Lung (tissue), 12 donors: ENCODE results near the gene ABCA7. TPM values are rescaled to one million over a fixed set of nuclear protein-coding genes. Genes with fewer than 3 reads are reported as not detected.

Experiments
- ATAC-seq: fragments of 200-7000 bp; cut with Tn5 transposase; one replicate; pipeline ENCODE4 v1.9.1; 2020; ENCODE audit warnings: moderate number of reproducible peaks; ENCODE audit not compliant: insufficient read depth, low FRiP score
- DNase-seq, 3 donors: peaks; one replicate each; pipeline ENCODE4 v3.0.0-alpha.2; 2013 to 2017
- H3K27ac ChIP-seq, 2 donors: one replicate each; pipeline ENCODE4 v1.5.1; 2013; ENCODE audit warnings: mild to moderate bottlenecking in 2 of 2, moderate library complexity in 2 of 2, control low read depth in 1 of 2, inconsistent platforms in 1 of 2, low read depth in 1 of 2, low read length in 1 of 2
- H3K27me3 ChIP-seq, 3 donors: one replicate each; pipeline ENCODE4 v1.5.1; 2013; ENCODE audit warnings: low read length in 2 of 3; ENCODE audit not compliant: control insufficient read depth in 3 of 3, insufficient read depth in 3 of 3
- H3K36me3 ChIP-seq, 4 donors: one replicate each; pipeline ENCODE4 v1.5.1; 2013; ENCODE audit warnings: low read length in 4 of 4, mild to moderate bottlenecking in 1 of 4, moderate library complexity in 1 of 4; ENCODE audit not compliant: control insufficient read depth in 4 of 4, insufficient read depth in 4 of 4
- H3K4me1 ChIP-seq, 5 donors: one replicate each; pipeline ENCODE4 v1.5.1; 2013; ENCODE audit warnings: low read length in 5 of 5, mild to moderate bottlenecking in 2 of 5, moderate library complexity in 1 of 5; ENCODE audit not compliant: control insufficient read depth in 5 of 5, insufficient read depth in 5 of 5
- H3K4me3 ChIP-seq: one replicate; pipeline ENCODE4 v1.5.1; 2013; ENCODE audit warnings: mild to moderate bottlenecking, control low read depth, moderate library complexity
- H3K9ac ChIP-seq, 2 donors: one replicate each; pipeline ENCODE4 v1.5.1; 2013; ENCODE audit warnings: low read length in 2 of 2, control low read depth in 1 of 2; ENCODE audit not compliant: insufficient read depth in 1 of 2
- H3K9me3 ChIP-seq, 4 donors: one replicate each; pipeline ENCODE4 v1.5.1; 2013; ENCODE audit warnings: low read length in 3 of 4, mild to moderate bottlenecking in 1 of 4, moderate library complexity in 1 of 4; ENCODE audit not compliant: control insufficient read depth in 4 of 4, insufficient read depth in 3 of 4
- WGBS, 2 donors: extraction: QIAGEN DNeasy Blood & Tissue Kit; methylation state at CpG; one replicate each; pipeline ENCODE4 v1.1.7; 2013; 5-methylcytosine and 5-hydroxymethylcytosine counted together
- polyA plus RNA-seq, 2 donors: library from polyadenylated mRNA; stranded (reverse); fragments of 200-250 nt; gene quantifications; one replicate each; pipeline ENCODE4 v1.2.1, GENCODE V29; 2013
- total RNA-seq, 2 donors: library from RNA; depleted of rRNA in 1 of 2; stranded (reverse); fragments of >200 nt in 1 of 2; gene quantifications; one replicate each; pipeline ENCODE4 v1.2.1, GENCODE V29; 2014 to 2021
- TF ChIP-seq, protein P1 (sequence below): IDR thresholded peaks from 2 replicates; pipeline ENCODE4 v1.5.1; 2012; ENCODE audit warnings: mild to moderate bottlenecking; ENCODE audit errors: control extremely low read depth, extremely low read depth
- donor health status: control.
- donor health status: control.
- donor health status: Bipolar disorder and iron deficiency.
- donor health status: healthy.
- donor health status: DM: yes; HTN: yes; CAD: no.

ABCA7 gene
- total and polyA plus RNA-seq, 4 donors, result 20.1 to 54.4 (median 41.7) TPM

GRCh38 chr19:1086613-1087012, 46.7 kb downstream of the ABCA7 start:
- H3K36me3 ChIP-seq, result peaks cover 0 to 80% (median 2%) of the 10 kb centered on the region in 4 donors

DNA sequence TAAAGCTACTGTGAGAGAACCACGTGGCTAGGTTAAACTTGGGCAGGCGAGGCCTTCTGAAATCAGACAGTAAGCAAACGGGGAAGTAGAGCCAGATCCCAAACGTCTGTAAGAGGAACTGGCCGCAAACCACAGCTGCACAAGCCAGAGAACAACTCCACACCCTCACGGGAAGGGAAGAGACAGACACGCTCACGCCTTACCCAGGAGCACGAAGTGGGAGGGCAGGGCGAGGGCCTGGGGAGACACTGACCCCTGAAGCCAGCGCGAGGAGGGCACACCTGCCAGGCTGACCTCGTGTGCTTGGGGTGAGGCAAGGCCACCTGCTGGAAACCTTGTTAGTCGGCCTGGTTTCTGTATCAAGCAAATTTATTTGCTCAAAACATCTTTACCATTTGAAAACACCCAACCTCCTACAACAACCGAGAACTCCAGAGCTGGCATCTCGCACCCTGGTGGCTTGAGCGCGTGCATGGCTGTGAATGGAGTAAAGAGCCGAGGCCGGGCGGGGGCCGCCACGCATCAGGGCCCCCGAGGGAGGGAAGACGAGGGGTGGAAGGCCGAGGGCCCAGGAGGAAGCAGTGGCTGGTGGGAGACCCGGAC, 48.0 kb downstream of the ABCA7 start:
- peak overlapping the region in 1 of 2 donors; percentile 67 for H3K27ac ChIP-seq
- H3K9ac ChIP-seq, result no peak overlapping the region
- no peaks in the 10 kb centered on the region for H3K27me3 ChIP-seq
- WGBS, 2 donors, result 35 to 52% methylated on average over 27 of the region's 27 CpGs
- H3K4me1 ChIP-seq, result peaks cover 0 to 1% (median 0%) of the 10 kb centered on the region in 5 donors
- TF ChIP-seq, protein P1, sequence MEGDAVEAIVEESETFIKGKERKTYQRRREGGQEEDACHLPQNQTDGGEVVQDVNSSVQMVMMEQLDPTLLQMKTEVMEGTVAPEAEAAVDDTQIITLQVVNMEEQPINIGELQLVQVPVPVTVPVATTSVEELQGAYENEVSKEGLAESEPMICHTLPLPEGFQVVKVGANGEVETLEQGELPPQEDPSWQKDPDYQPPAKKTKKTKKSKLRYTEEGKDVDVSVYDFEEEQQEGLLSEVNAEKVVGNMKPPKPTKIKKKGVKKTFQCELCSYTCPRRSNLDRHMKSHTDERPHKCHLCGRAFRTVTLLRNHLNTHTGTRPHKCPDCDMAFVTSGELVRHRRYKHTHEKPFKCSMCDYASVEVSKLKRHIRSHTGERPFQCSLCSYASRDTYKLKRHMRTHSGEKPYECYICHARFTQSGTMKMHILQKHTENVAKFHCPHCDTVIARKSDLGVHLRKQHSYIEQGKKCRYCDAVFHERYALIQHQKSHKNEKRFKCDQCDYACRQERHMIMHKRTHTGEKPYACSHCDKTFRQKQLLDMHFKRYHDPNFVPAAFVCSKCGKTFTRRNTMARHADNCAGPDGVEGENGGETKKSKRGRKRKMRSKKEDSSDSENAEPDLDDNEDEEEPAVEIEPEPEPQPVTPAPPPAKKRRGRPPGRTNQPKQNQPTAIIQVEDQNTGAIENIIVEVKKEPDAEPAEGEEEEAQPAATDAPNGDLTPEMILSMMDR, result no peak
- H3K9me3 ChIP-seq, result no peaks in the 10 kb centered on the region
- DNase-seq, result no peak
- ATAC-seq, result peak; percentile 33
- H3K4me3 ChIP-seq, result no peak overlapping the region
- peaks cover 0 to 81% (median 5%) of the 10 kb centered on the region in 4 donors for H3K36me3 ChIP-seq

More at GRCh38 chr19:1086613-1087012, 46.7 kb downstream of the ABCA7 start:
- ATAC-seq (no peak), DNase-seq (no peak)
- H3K27me3 ChIP-seq, result no peaks in the 10 kb centered on the region
- 77 to 82% methylated on average over 21 of the region's 21 CpGs for WGBS, 2 donors
- peaks cover 0 to 10% (median 0%) of the 10 kb centered on the region in 5 donors for H3K4me1 ChIP-seq
- H3K27ac ChIP-seq, result no peak overlapping the region
- H3K4me3 ChIP-seq, result no peak overlapping the region
- H3K9me3 ChIP-seq, result no peaks in the 10 kb centered on the region
- no peak overlapping the region for H3K9ac ChIP-seq
- TF ChIP-seq, protein P1, result no peak

DNA sequence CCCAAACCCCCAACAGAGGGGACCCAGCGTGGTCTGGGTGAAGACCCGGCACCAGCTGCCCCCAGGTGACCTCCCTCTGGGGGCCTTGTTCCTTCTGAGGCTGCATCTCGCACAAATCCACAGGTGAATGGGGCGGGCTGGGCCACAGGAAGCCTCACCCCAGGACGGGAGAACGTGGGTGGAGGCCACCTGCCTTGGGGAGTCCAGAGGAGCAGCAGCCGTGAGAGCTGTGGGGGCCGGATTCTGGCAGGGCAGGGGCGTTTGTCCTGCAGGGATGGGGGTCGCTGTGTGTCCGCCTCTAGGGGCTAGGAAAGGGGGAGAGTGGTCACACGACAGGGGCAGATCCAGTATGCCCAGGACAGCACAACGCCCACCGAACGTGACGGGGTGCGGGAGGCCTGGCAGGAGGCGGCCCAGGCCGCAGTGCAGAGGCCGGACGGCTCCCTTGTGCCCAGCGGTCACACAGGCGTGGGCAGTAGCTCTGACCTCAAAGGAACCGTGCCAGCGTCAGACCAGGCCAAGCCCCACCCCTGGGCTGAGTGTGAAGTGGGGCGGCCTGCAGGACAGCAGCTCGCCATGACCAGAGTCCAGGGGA, 48.6 kb downstream of the ABCA7 start:
- ATAC-seq, result no peak
- Histone ChIP-seq H3K27ac (peak overlapping the region in 1 of 2 donors; percentile 67), H3K36me3 (peaks cover 0 to 81% (median 5%) of the 10 kb centered on the region in 4 donors), H3K9me3 (no peaks in the 10 kb centered on the region), H3K4me1 (peaks cover 0 to 3% (median 1%) of the 10 kb centered on the region in 5 donors), H3K9ac (no peak overlapping the region), H3K27me3 (no peaks in the 10 kb centered on the region), H3K4me3 (no peak overlapping the region)
- DNase-seq, result no peak
- TF ChIP-seq, protein P1, result no peak
- WGBS, 2 donors, result 71 to 83% methylated on average over 24 to 27 of the region's 27 CpGs
